GM18526 (cell line): ENCODE data around the gene TLR6.
A peak's percentile ranks its signal among the peaks of the same experiment; 100 is the strongest.

Experiments
- POLR2A ChIP-seq: IDR thresholded peaks from 3 replicates; pipeline ENCODE4 v1.6.1; 2011; ENCODE audit not compliant: insufficient read length; ENCODE audit errors: extremely low read depth

TLR6 gene

GRCh38 chr4:38785041-38785790 is 71.4 kb downstream of the TLR6 start:
- TF ChIP-seq POLR2A, result no peak

DNA sequence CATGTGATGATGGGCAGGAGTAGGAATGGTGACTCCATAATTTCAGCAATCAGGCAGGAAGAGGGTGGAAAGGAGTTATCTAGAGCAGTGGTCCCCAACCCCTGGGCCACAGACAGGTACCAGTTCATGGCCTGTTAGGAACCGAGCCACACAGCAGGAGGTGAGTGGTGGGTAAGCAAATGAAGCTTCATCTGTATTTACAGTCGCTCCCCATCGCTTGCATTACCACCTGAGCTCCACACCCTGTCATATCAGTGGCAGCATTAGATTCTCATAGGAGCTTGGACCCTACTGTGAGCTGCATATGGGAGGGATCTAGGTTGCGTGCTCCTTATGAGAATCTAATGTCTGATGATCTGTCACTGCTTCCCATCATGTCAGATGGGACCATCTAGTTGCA is 72.5 kb downstream of the TLR6 start:
- no peak for TF ChIP-seq POLR2A

- no peak for TF ChIP-seq POLR2A
Observed at GRCh38 chr4:38783109-38783460, 73.5 kb downstream of the TLR6 start.

GRCh38 chr4:38782452-38783108 is 74.0 kb downstream of the TLR6 start, which contains the start of gene TLR10:
Gene TLR10, minus strand, starts transcription at chr4:38782990. Its CDS starts 7,400 bp downstream, at chr4:38775590.
- peak; percentile 46 for TF ChIP-seq POLR2A

DNA sequence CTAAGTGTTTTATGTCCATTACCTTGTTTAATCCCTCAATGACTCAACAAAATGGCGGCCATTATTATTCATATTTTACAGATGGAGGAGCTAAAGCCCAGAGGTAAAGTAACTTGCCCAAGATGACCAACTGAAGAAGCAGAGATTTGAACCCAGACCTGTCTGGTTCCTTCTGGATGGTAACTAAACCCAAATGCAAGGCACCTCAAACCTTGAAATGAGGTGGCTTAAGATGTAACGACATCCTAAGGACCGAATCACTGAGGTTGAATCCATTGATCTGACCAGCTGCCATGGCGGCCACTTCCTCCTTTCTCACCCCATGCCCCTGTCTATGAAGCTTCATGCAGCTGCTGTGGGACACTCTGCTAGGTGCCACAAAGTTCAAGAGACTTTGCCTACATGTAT is 74.8 kb downstream of the TLR6 start:
- TF ChIP-seq POLR2A, result no peak

- no peak for TF ChIP-seq POLR2A
Observed at GRCh38 chr4:38780833-38781484, 75.7 kb downstream of the TLR6 start.

GRCh38 chr4:38779790-38780189 is 76.8 kb downstream of the TLR6 start:
- no peak for TF ChIP-seq POLR2A

DNA sequence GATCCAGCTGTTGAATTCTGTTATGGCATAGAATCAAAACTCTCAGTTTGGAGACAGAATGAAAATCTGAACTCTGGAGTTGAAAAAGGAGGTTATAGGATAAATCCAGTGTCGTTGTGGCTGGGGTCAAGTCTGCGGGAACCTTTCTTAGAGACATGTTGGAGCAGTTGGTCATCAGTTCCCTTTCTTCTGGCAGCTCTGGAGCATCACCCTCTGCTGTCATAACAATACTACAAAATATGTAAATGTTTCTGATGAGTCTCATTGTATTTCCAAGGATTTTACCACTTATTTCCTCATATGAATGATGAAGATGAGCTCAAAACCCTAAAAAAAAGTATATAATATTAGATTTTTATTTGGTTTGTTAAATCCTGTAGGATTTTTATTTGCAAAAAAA is 81.3 kb downstream of the TLR6 start:
- no peak for TF ChIP-seq POLR2A

- no peak for TF ChIP-seq POLR2A
Observed at GRCh38 chr4:38774181-38774955, 82.2 kb downstream of the TLR6 start.
